Vagina (tissue), 2 donors: ENCODE measurements around the gene TP73.

ENCODE experiments used
- POLR2A ChIP-seq, 2 donors: fragments of 450-650 bp; IDR thresholded peaks; one replicate each; pipeline ENCODE4 v1.6.1; 2017; ENCODE audit warnings: antibody characterized with exemption in 2 of 2, mild to moderate bottlenecking in 2 of 2, moderate library complexity in 2 of 2
- TF ChIP-seq, protein P1 (sequence below), 3 experiments: fragments of 450-650 bp in 2 of 3; fragments of 200-600 bp in 1 of 3; sonication (generic) in 1 of 3; IDR thresholded peaks; one replicate each; pipeline ENCODE4 v1.5.1; 2017 to 2019; ENCODE audit warnings: antibody characterized with exemption in 3 of 3, mild to moderate bottlenecking in 2 of 3, moderate library complexity in 2 of 3

DNA sequence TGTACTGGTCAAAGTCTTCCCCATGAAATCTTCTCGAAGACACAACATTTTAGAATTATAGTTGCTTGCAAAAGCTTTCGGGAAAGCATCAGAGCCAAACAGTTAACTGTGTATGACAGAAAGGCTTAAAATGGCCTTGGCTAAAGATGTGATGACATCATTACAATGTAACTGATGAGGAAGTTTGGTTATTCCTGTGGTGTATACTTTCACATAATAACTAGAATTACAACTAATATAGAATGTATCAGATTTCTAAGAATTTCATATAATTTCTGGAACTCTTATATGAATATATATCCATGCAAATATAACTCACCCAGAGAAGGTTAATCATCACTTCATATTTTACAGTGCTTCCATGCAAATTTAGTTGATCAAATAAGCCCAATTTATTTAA is 8.4 kb downstream of the TP73 start:
- TF ChIP-seq, protein P1, sequence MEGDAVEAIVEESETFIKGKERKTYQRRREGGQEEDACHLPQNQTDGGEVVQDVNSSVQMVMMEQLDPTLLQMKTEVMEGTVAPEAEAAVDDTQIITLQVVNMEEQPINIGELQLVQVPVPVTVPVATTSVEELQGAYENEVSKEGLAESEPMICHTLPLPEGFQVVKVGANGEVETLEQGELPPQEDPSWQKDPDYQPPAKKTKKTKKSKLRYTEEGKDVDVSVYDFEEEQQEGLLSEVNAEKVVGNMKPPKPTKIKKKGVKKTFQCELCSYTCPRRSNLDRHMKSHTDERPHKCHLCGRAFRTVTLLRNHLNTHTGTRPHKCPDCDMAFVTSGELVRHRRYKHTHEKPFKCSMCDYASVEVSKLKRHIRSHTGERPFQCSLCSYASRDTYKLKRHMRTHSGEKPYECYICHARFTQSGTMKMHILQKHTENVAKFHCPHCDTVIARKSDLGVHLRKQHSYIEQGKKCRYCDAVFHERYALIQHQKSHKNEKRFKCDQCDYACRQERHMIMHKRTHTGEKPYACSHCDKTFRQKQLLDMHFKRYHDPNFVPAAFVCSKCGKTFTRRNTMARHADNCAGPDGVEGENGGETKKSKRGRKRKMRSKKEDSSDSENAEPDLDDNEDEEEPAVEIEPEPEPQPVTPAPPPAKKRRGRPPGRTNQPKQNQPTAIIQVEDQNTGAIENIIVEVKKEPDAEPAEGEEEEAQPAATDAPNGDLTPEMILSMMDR (IDR thresholded peaks at IDR 0.05), result no peak
- no peak for TF ChIP-seq POLR2A (IDR thresholded peaks at IDR 0.05)
